ENCODE data around the gene AEBP1. TPM values are rescaled to one million over a fixed set of nuclear protein-coding genes. Genes with fewer than 3 reads are reported as not detected.

AEBP1 gene
- 1 to 10 TPM; 4.1 to 4.8 TPM for total RNA-seq

GRCh38 chr7:44103923-44104859 lies at the start of gene AEBP1:
TSS of gene AEBP1 (plus strand) at chr7:44104345. CDS start at chr7:44104666, 321 bp downstream.
- CTCF ChIA-PET = interaction anchor here (1.1 kb wide), 1 partner anchor 11 kb away, joined by 3 read pairs; no protein-coding TSS in a partner anchor
- Mint-ChIP-seq H3K4me3 (peak within 1 kb of the TSS; percentile 58), H3K4me1 (peaks cover 10% of the 10 kb centered on the region), H3K27ac (peak within 1 kb of the TSS; percentile 63), H3K36me3 (ENCODE audit: low read depth) (no peaks in the 10 kb centered on the region), H3K9me3 (no peaks in the 10 kb centered on the region), H3K27me3 (peaks cover 23% of the 10 kb centered on the region)
- POLR2A ChIA-PET = no interaction called here
- DNase-seq = no peak

GRCh38 chr7:44056681-44057080 lies 47.5 kb upstream of the AEBP1 start:
- Mint-ChIP-seq H3K36me3 (ENCODE audit: low read depth) (peaks cover 60% of the 10 kb centered on the region), H3K27ac (no peak overlapping the region), H3K4me1 (peaks cover 7% of the 10 kb centered on the region), H3K9me3 (no peaks in the 10 kb centered on the region), H3K4me3 (no peak overlapping the region), H3K27me3 (no peaks in the 10 kb centered on the region)
- POLR2A ChIA-PET = no interaction called here
- CTCF ChIA-PET = interaction anchor here (0.7 kb wide), 1 partner anchor 15 kb away, joined by 3 read pairs; no protein-coding TSS in a partner anchor
- no peak for DNase-seq

GRCh38 chr7:44057181-44057848 lies 46.8 kb upstream of the AEBP1 start:
- ChIA-PET POLR2A (no interaction called here), CTCF (interaction anchor here (0.5 kb wide), 1 partner anchor 172 kb away, joined by 3 read pairs; no protein-coding TSS in a partner anchor)
- Mint-ChIP-seq H3K4me3 (no peak overlapping the region), H3K27me3 (no peaks in the 10 kb centered on the region), H3K36me3 (ENCODE audit: low read depth) (peaks cover 57% of the 10 kb centered on the region), H3K4me1 (peaks cover 3% of the 10 kb centered on the region), H3K27ac (no peak overlapping the region), H3K9me3 (no peaks in the 10 kb centered on the region)
- DNase-seq = no peak

GRCh38 chr7:44057849-44058758 lies 46.0 kb upstream of the AEBP1 start:
- Mint-ChIP-seq H3K36me3 (ENCODE audit: low read depth) (peaks cover 54% of the 10 kb centered on the region), H3K4me1 (peaks cover 3% of the 10 kb centered on the region), H3K27ac (no peak overlapping the region), H3K4me3 (no peak overlapping the region), H3K27me3 (no peaks in the 10 kb centered on the region), H3K9me3 (no peaks in the 10 kb centered on the region)
- DNase-seq = no peak
- ChIA-PET CTCF (interaction anchor here (0.5 to 0.6 kb wide), 2 partner anchors 12 to 171 kb away, joined by 3 read pairs; no protein-coding TSS in a partner anchor), POLR2A (no interaction called here)

GRCh38 chr7:44058759-44059218 lies 45.4 kb upstream of the AEBP1 start:
- DNase-seq = no peak
- H3K9me3 Mint-ChIP-seq = no peaks in the 10 kb centered on the region
- H3K4me1 Mint-ChIP-seq = peaks cover 3% of the 10 kb centered on the region
- CTCF ChIA-PET = interaction anchor here (0.6 to 1.5 kb wide), 3 partner anchors 11 to 22 kb away, joined by 3 to 5 read pairs (median 3); no protein-coding TSS in a partner anchor
- H3K36me3 Mint-ChIP-seq (ENCODE audit: low read depth) = peaks cover 54% of the 10 kb centered on the region
- H3K4me3 Mint-ChIP-seq = no peak overlapping the region
- POLR2A ChIA-PET = no interaction called here
- H3K27ac Mint-ChIP-seq = no peak overlapping the region
- H3K27me3 Mint-ChIP-seq = no peaks in the 10 kb centered on the region

- peaks cover 3% of the 10 kb centered on the region for H3K4me1 Mint-ChIP-seq
- peaks cover 49% of the 10 kb centered on the region for H3K36me3 Mint-ChIP-seq (ENCODE audit: low read depth)
- peak overlapping the region; percentile 13 for H3K27ac Mint-ChIP-seq
- no peak overlapping the region for H3K4me3 Mint-ChIP-seq
- H3K27me3 Mint-ChIP-seq = no peaks in the 10 kb centered on the region
- CTCF ChIA-PET = interaction anchor here (0.7 to 1.5 kb wide), 3 partner anchors 10 to 22 kb away, joined by 3 to 5 read pairs (median 3); no protein-coding TSS in a partner anchor
- no peak for DNase-seq
- POLR2A ChIA-PET = no interaction called here
- no peaks in the 10 kb centered on the region for H3K9me3 Mint-ChIP-seq
Observed at GRCh38 chr7:44059219-44060090, 44.7 kb upstream of the AEBP1 start.

GRCh38 chr7:44060091-44060947 lies 43.8 kb upstream of the AEBP1 start:
- H3K36me3 Mint-ChIP-seq (ENCODE audit: low read depth) = peaks cover 43% of the 10 kb centered on the region
- no peaks in the 10 kb centered on the region for H3K4me1 Mint-ChIP-seq
- ChIA-PET POLR2A (no interaction called here), CTCF (interaction anchor here (0.7 to 1.7 kb wide), 3 partner anchors 11 to 16 kb away, joined by 3 to 5 read pairs (median 5); partner anchors contain the start of gene DBNL)
- no peak for DNase-seq
- H3K4me3 Mint-ChIP-seq = no peak overlapping the region
- H3K27me3 Mint-ChIP-seq = no peaks in the 10 kb centered on the region
- H3K27ac Mint-ChIP-seq = peak overlapping the region; percentile 13
- H3K9me3 Mint-ChIP-seq = no peaks in the 10 kb centered on the region

GRCh38 chr7:44060948-44061644 lies 43.0 kb upstream of the AEBP1 start:
- Mint-ChIP-seq H3K27ac (no peak overlapping the region), H3K4me3 (no peak overlapping the region), H3K27me3 (no peaks in the 10 kb centered on the region), H3K9me3 (no peaks in the 10 kb centered on the region), H3K4me1 (peaks cover 2% of the 10 kb centered on the region), H3K36me3 (ENCODE audit: low read depth) (peaks cover 36% of the 10 kb centered on the region)
- ChIA-PET POLR2A (no interaction called here), CTCF (interaction anchor here (1.2 to 1.7 kb wide), 2 partner anchors 11 to 17 kb away, joined by 3 to 5 read pairs; partner anchors contain the start of gene DBNL)
- DNase-seq = no peak

GRCh38 chr7:44061645-44062179 lies 42.4 kb upstream of the AEBP1 start:
- Mint-ChIP-seq H3K4me1 (peaks cover 2% of the 10 kb centered on the region), H3K27ac (no peak overlapping the region), H3K36me3 (ENCODE audit: low read depth) (peaks cover 33% of the 10 kb centered on the region), H3K9me3 (no peaks in the 10 kb centered on the region), H3K4me3 (no peak overlapping the region), H3K27me3 (no peaks in the 10 kb centered on the region)
- no peak for DNase-seq
- CTCF ChIA-PET = interaction anchor here (1.0 to 1.7 kb wide), 3 partner anchors 11 to 20 kb away, joined by 3 to 5 read pairs (median 3); partner anchors contain the start of gene DBNL
- POLR2A ChIA-PET = no interaction called here

Data from activated CD4-positive, alpha-beta T cell treated with anti-CD3 and anti-CD28 coated beads, Interleukin-2, amount 10 ng/mL, durations not matched to agents 7 days and 5 days (primary cell).